Measurements from ENCODE around the gene CHMP1B.

Gene CHMP1B

DNA sequence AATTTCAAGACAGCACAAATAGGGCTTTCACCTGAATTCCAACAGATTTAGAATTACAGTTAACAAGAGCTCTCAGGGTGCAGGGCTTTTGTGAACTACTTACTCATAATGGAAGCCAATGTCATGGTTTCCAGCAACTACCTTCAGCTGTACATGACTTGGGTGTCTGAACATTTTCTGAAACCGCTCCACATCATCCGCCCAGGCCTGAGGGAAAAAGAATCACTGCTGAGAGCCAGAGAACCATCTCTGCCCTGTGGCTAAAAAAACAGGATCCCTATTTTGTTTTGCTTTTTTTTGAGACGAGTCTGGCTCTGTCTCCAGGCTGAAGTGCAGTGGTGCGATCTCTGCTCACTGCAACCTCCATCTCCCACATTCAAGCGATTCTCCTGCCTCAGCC, 38.1 kb downstream of the CHMP1B start:
- TF ChIP-seq GATA2 (IDR thresholded peaks at IDR 0.05; ENCODE audit: low read depth, low read length) = no peak
- no peak for TF ChIP-seq GATA3 (IDR thresholded peaks at IDR 0.05; ENCODE audit: low read depth, low read length)

GRCh38 chr18:11891737-11892136, 40.5 kb downstream of the CHMP1B start:
- TF ChIP-seq GATA2 (IDR thresholded peaks at IDR 0.05; ENCODE audit: low read depth, low read length) (no peak), GATA3 (IDR thresholded peaks at IDR 0.05; ENCODE audit: low read depth, low read length) (no peak)

GRCh38 chr18:11897781-11898180, 46.6 kb downstream of the CHMP1B start:
- TF ChIP-seq GATA3 (IDR thresholded peaks at IDR 0.05; ENCODE audit: low read depth, low read length) (no peak), GATA2 (IDR thresholded peaks at IDR 0.05; ENCODE audit: low read depth, low read length) (no peak)

DNA sequence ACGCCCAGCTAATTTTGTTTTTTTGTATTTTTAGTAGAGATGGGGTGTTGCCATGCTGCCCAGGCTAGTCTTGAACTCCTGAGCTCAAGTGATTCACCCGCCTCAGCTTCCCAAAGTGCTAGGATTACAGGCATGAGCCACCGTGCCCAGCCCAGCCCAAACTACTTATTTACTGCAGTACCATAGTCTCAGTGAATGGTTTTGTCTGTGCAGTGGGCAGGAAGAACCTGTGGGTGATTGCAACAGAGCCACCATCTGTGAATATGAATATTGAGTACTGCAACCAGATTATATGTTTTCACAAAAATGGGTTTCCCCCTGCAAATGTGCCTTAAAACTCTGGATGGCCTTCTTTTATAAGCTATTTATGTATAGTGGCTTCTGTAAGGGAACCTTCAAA, 47.9 kb downstream of the CHMP1B start:
- TF ChIP-seq GATA2 (IDR thresholded peaks at IDR 0.05; ENCODE audit: low read depth, low read length) = no peak
- TF ChIP-seq GATA3 (IDR thresholded peaks at IDR 0.05; ENCODE audit: low read depth, low read length) = no peak

DNA sequence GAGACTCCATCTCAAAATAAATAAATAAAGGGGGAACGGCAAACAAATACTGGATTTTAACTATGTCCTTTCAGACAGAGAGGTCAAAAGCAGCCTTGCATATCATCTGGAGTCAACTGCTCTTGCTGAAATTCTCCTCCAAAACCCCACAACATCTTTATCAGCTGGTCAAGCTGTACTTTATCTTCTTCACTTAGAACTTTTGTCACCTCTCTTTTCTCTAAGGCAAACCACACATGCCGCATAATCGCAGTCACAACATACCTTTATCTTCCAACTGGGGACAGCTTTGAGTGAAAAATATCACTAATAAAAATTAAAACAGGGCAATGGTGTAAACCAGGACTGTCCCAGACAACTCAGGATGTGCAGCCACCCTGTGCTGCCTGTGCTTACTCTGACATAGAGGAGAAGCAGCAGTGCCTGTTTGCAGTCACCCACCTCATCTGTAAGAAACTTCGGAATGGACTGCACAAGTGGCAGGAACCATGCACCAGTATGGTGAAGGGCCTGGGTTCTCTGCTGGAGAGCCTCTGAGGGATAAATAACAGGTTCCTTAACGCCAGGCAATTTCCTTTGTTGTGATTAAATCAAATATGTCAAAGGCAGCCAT, 50.7 kb downstream of the CHMP1B start:
- TF ChIP-seq GATA2 (IDR thresholded peaks at IDR 0.05; ENCODE audit: low read depth, low read length) (no peak), GATA3 (IDR thresholded peaks at IDR 0.05; ENCODE audit: low read depth, low read length) (no peak)

GRCh38 chr18:11902522-11903292, 51.5 kb downstream of the CHMP1B start:
- TF ChIP-seq GATA2 (IDR thresholded peaks at IDR 0.05; ENCODE audit: low read depth, low read length) (no peak), GATA3 (IDR thresholded peaks at IDR 0.05; ENCODE audit: low read depth, low read length) (no peak)
